ENCODE data around the gene SSBP3. TPM values are rescaled to one million over a fixed set of nuclear protein-coding genes. Genes with fewer than 3 reads are reported as not detected.

The SSBP3 gene
- total RNA-seq, 1 experiment from 2014 or later = 15.0 TPM

DNA sequence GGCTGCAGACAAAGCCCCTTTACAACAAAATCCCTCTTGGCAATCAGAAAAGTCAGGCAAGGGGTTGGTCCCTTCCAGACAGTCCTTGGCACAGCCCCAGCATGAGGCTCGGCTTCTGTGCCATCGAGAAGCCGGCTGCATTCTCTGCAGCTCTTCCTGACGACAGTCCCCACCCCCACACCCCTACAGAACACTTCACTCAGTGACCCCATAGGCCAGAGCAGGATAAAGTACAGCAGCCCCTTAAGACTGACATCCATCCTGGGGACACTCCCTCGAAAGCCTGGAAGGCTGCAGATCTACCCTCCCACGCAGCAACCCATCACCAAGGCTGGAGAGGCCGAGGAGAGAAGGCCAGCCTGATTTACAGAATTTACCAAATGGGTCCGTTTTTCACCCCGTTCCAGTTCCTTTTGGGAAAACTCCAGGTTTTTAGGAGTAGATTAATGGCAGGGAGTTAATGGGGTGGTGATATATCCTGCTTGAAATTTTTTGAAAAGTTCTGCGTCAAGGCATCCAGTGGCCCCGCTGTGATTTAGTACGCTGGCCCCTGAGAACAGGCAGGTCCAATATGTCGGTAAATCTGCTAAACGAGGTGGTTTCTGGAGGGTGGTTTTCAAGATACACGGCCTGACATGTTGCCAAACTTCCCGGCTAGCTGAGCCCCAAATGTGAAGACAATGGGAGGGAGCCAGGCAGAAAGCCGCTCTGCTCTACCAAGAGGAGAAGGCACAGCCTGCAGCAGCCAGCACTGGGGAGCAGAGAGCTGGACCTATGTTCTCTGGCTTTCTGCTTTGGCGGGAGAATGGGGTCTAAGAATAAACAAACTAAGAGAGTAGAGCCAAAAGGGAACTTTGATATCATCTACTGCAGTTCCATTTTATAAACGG is 81.7 kb downstream of the SSBP3 start:
- H3K4me3 ChIP-seq (ENCODE audit: low read length) = no peak overlapping the region
- no peaks in the 10 kb centered on the region for H3K9me3 ChIP-seq (ENCODE audit: low read length)
- H3K79me2 ChIP-seq (ENCODE audit: low read length) = no peaks in the 10 kb centered on the region
- no peaks in the 10 kb centered on the region for H3K36me3 ChIP-seq (ENCODE audit: low read depth, low read length)
- H4K20me1 ChIP-seq (ENCODE audit: low read length) = no peaks in the 10 kb centered on the region
- no peaks in the 10 kb centered on the region for H3K9me2 ChIP-seq (replicated peaks; ENCODE audit: low read length)
- H3F3A ChIP-seq (ENCODE audit: low read length, unreplicated experiment) = no peaks in the 10 kb centered on the region
- H3K27me3 ChIP-seq (ENCODE audit: low read length) = no peaks in the 10 kb centered on the region
- H3K27ac ChIP-seq (ENCODE audit: low read length) = no peak overlapping the region
- ATAC-seq (no peak), DNase-seq (no peak)
- H3K9ac ChIP-seq (ENCODE audit: low read length) = no peak overlapping the region
- no peaks in the 10 kb centered on the region for H3K4me1 ChIP-seq (ENCODE audit: insufficient read depth, low read length)
- BruUV-seq (replicated peaks) = no TSS peak
- intact Hi-C loops (cut with micrococcal nuclease) = no loop called here
- TF ChIP-seq EZH2 (IDR thresholded peaks at IDR 0.05; ENCODE audit: low read length, unreplicated experiment) = no peak
- TF ChIP-seq, protein P1, sequence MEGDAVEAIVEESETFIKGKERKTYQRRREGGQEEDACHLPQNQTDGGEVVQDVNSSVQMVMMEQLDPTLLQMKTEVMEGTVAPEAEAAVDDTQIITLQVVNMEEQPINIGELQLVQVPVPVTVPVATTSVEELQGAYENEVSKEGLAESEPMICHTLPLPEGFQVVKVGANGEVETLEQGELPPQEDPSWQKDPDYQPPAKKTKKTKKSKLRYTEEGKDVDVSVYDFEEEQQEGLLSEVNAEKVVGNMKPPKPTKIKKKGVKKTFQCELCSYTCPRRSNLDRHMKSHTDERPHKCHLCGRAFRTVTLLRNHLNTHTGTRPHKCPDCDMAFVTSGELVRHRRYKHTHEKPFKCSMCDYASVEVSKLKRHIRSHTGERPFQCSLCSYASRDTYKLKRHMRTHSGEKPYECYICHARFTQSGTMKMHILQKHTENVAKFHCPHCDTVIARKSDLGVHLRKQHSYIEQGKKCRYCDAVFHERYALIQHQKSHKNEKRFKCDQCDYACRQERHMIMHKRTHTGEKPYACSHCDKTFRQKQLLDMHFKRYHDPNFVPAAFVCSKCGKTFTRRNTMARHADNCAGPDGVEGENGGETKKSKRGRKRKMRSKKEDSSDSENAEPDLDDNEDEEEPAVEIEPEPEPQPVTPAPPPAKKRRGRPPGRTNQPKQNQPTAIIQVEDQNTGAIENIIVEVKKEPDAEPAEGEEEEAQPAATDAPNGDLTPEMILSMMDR (conservative IDR thresholded peaks at IDR 0.05; ENCODE audit: low read depth, low read length) = no peak
- TF ChIP-seq EZH2phosphoT487 (IDR thresholded peaks at IDR 0.05; ENCODE audit: borderline replicate concordance, low read length) = no peak
- ChIA-PET CTCF (no interaction called here), POLR2A (ENCODE audit: unreplicated experiment) (no interaction called here)
- H2AFZ ChIP-seq (ENCODE audit: low read length) = no peak overlapping the region
- H3K4me2 ChIP-seq (ENCODE audit: low read length) = no peak overlapping the region

DNA sequence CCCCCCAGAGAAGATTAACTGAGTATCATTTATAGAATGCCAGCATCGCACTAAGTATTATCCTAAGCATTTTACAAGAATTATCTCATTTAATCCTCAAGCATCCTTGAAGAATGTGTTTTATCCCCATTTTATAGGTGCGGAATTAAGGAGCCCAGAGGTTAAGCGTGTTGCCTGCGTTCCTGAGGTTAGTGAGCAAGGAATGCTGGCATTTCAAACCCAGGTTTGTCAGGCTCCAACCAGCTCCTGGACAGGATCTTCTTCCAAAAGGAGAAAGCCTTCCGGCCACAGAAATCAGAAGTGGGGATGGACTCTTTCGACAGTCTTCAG is 82.3 kb downstream of the SSBP3 start:
- POLR2A ChIA-PET (ENCODE audit: unreplicated experiment) = no interaction called here
- BruUV-seq (replicated peaks) = no TSS peak
- DNase-seq = no peak
- CTCF ChIA-PET = no interaction called here
- Histone ChIP-seq H2AFZ (ENCODE audit: low read length) (no peak overlapping the region), H4K20me1 (ENCODE audit: low read length) (no peaks in the 10 kb centered on the region), H3K4me1 (ENCODE audit: insufficient read depth, low read length) (no peaks in the 10 kb centered on the region), H3K36me3 (ENCODE audit: low read depth, low read length) (no peaks in the 10 kb centered on the region), H3K9me3 (ENCODE audit: low read length) (no peaks in the 10 kb centered on the region), H3K27ac (ENCODE audit: low read length) (no peak overlapping the region), H3K79me2 (ENCODE audit: low read length) (no peaks in the 10 kb centered on the region), H3K27me3 (ENCODE audit: low read length) (no peaks in the 10 kb centered on the region), H3K9ac (ENCODE audit: low read length) (no peak overlapping the region), H3K9me2 (replicated peaks; ENCODE audit: low read length) (no peaks in the 10 kb centered on the region), H3K4me2 (ENCODE audit: low read length) (no peak overlapping the region), H3F3A (ENCODE audit: low read length, unreplicated experiment) (no peaks in the 10 kb centered on the region), H3K4me3 (ENCODE audit: low read length) (no peak overlapping the region)
- TF ChIP-seq EZH2 (IDR thresholded peaks at IDR 0.05; ENCODE audit: low read length, unreplicated experiment) (no peak), EZH2phosphoT487 (IDR thresholded peaks at IDR 0.05; ENCODE audit: borderline replicate concordance, low read length) (no peak)
- TF ChIP-seq, protein P1 (conservative IDR thresholded peaks at IDR 0.05; ENCODE audit: low read depth, low read length) = no peak
- intact Hi-C loops (cut with micrococcal nuclease) = no loop called here
- no peak for ATAC-seq

DNA sequence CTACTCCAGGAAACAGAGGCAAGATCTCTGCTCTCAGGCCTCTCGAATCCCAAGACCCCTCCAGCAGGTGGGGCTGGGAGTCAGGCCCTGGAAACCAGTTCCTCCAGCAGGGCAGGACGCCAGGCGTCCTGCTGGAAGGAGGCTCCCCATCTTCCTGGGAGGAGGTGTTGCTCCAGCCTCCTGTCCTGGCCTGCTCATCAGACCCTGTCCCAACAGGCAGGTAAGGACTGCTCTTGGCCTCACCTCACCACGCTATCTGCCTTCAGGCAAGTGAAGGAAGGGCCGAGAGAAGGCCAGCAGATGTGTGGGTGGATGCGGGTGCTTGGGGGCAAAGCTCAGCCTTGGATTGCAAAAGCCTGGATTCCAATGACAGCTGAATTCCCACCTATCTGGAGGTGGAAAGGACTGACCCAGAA is 82.9 kb downstream of the SSBP3 start:
- no peaks in the 10 kb centered on the region for H3K9me2 ChIP-seq (replicated peaks; ENCODE audit: low read length)
- ChIA-PET CTCF (no interaction called here), POLR2A (ENCODE audit: unreplicated experiment) (no interaction called here)
- no peaks in the 10 kb centered on the region for H3K36me3 ChIP-seq (ENCODE audit: low read depth, low read length)
- H4K20me1 ChIP-seq (ENCODE audit: low read length) = no peaks in the 10 kb centered on the region
- no peak overlapping the region for H3K9ac ChIP-seq (ENCODE audit: low read length)
- no peaks in the 10 kb centered on the region for H3K79me2 ChIP-seq (ENCODE audit: low read length)
- H3K27ac ChIP-seq (ENCODE audit: low read length) = no peak overlapping the region
- H3K4me1 ChIP-seq (ENCODE audit: insufficient read depth, low read length) = no peaks in the 10 kb centered on the region
- TF ChIP-seq EZH2phosphoT487 (IDR thresholded peaks at IDR 0.05; ENCODE audit: borderline replicate concordance, low read length) (no peak), EZH2 (IDR thresholded peaks at IDR 0.05; ENCODE audit: low read length, unreplicated experiment) (no peak)
- TF ChIP-seq, protein P1 (conservative IDR thresholded peaks at IDR 0.05; ENCODE audit: low read depth, low read length) = no peak; the same call in 1 of the 2 replicates
- DNase-seq (no peak), ATAC-seq (no peak)
- H3K9me3 ChIP-seq (ENCODE audit: low read length) = no peaks in the 10 kb centered on the region
- no TSS peak for BruUV-seq (replicated peaks)
- H3F3A ChIP-seq (ENCODE audit: low read length, unreplicated experiment) = no peaks in the 10 kb centered on the region
- no peak overlapping the region for H3K4me3 ChIP-seq (ENCODE audit: low read length)
- H2AFZ ChIP-seq (ENCODE audit: low read length) = no peak overlapping the region
- H3K27me3 ChIP-seq (ENCODE audit: low read length) = no peaks in the 10 kb centered on the region
- intact Hi-C loops (cut with micrococcal nuclease) = no loop called here
- H3K4me2 ChIP-seq (ENCODE audit: low read length) = no peak overlapping the region
